ENCODE results near the gene NPR1.

DNA sequence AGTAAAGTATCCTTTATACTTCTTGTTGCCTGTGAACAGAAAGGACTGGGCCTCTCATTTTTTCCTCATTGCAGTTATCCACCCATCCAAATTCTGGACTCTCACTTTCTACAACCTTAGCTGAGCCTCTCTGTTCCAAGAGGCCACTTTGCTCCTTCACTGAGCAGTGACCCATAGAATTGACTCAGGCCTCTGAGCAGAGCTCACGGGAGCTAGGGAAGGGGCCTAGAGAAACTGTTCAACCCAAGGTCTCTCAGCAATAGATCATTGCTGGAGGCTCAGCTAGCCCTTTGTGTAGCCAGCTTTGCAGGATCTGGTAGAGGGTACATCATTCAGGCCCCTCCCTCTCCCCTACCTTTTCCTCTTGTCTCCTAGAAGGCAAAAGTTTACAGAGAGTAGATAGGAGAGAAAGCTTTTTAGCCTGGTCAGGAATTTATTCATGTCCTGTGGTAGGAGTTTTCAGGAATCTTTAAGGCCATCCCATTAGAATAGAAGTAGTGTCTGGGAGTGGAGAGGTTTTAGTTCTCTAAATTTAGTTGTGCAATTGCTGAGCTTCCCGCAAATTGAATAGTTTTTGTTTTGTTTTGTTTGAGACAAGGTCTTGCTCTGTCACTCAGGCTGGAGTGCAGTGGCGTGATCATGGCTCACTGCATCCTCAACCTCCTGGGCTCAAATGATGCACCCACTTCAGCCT is 56.1 kb downstream of the NPR1 start:
- TF ChIP-seq, protein P1, sequence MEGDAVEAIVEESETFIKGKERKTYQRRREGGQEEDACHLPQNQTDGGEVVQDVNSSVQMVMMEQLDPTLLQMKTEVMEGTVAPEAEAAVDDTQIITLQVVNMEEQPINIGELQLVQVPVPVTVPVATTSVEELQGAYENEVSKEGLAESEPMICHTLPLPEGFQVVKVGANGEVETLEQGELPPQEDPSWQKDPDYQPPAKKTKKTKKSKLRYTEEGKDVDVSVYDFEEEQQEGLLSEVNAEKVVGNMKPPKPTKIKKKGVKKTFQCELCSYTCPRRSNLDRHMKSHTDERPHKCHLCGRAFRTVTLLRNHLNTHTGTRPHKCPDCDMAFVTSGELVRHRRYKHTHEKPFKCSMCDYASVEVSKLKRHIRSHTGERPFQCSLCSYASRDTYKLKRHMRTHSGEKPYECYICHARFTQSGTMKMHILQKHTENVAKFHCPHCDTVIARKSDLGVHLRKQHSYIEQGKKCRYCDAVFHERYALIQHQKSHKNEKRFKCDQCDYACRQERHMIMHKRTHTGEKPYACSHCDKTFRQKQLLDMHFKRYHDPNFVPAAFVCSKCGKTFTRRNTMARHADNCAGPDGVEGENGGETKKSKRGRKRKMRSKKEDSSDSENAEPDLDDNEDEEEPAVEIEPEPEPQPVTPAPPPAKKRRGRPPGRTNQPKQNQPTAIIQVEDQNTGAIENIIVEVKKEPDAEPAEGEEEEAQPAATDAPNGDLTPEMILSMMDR (conservative IDR thresholded peaks at IDR 0.05; ENCODE audit: low read depth, low read length), result no peak
- TF ChIP-seq EZH2 (IDR thresholded peaks at IDR 0.05; ENCODE audit: borderline replicate concordance, low read depth, low read length, poor library complexity, severe bottlenecking), result no peak
